ENCODE results near the gene PVRIG. TPM values are rescaled to one million over a fixed set of nuclear protein-coding genes. Genes with fewer than 3 reads are reported as not detected.
"Not testable (repeated sequence)": the region's sequence is repeated elsewhere in the genome, so short reads cannot be mapped to it uniquely, and the experiment has no call there.

Gene PVRIG
- total RNA-seq, result under 1 TPM in 3 of 4 donors, not detected in 1; 0.34 to 0.66 (median 0.49) TPM

- TF ChIP-seq CTCF (IDR thresholded peaks at IDR 0.05; ENCODE audit: low read depth), result not testable (repeated sequence)
Observed at GRCh38 chr7:100219801-100220585, at the start of gene PVRIG. PVRIG (plus strand) TSS chr7:100219949; CDS start chr7:100219971, 22 bp downstream.

- TF ChIP-seq CTCF (IDR thresholded peaks at IDR 0.05; ENCODE audit: low read depth), result no peak
Observed at GRCh38 chr7:100170101-100170897, 49.5 kb upstream of the PVRIG start.

GRCh38 chr7:100171087-100171681 is 48.6 kb upstream of the PVRIG start:
- no peak for TF ChIP-seq CTCF (IDR thresholded peaks at IDR 0.05; ENCODE audit: low read depth)

- TF ChIP-seq CTCF (IDR thresholded peaks at IDR 0.05; ENCODE audit: low read depth), result no peak
Observed at GRCh38 chr7:100171840-100172239, 47.9 kb upstream of the PVRIG start.

GRCh38 chr7:100173806-100174495 is 45.8 kb upstream of the PVRIG start:
- TF ChIP-seq CTCF (IDR thresholded peaks at IDR 0.05; ENCODE audit: low read depth), result no peak

GRCh38 chr7:100174582-100174981 is 45.2 kb upstream of the PVRIG start:
- TF ChIP-seq CTCF (IDR thresholded peaks at IDR 0.05; ENCODE audit: low read depth), result no peak
